RWPE2 (cell line): ENCODE results near the gene CCNQ.

Experiments used
- ATAC-seq: fragments of 200-7000 bp; cut with Tn5 transposase; 3 replicates; pipeline ENCODE4 v1.9.1; 2021; ENCODE audit warnings: low read depth
- DNase-seq: peaks from one replicate; pipeline ENCODE4 v3.0.0-alpha.2; 2020; ENCODE audit warnings: low spot score
- H3K27ac ChIP-seq: fragments of 450-650 bp; 2 replicates; pipeline ENCODE4 v1.5.1; 2017; ENCODE audit warnings: mild to moderate bottlenecking; ENCODE audit not compliant: poor library complexity, severe bottlenecking
- H3K27me3 ChIP-seq: fragments of 250-450 bp; sonication (Bioruptor Pico); 2 replicates; pipeline ENCODE4 v1.5.1; 2021; ENCODE audit warnings: mild to moderate bottlenecking, moderate library complexity; ENCODE audit not compliant: insufficient read depth, poor library complexity, severe bottlenecking
- H3K36me3 ChIP-seq: fragments of 250-450 bp; sonication (Bioruptor Pico); 2 replicates; pipeline ENCODE4 v1.5.1; 2020; ENCODE audit warnings: low read depth, mild to moderate bottlenecking, moderate library complexity
- H3K4me1 ChIP-seq: fragments of 250-450 bp; sonication (Bioruptor Pico); 2 replicates; pipeline ENCODE4 v1.5.1; 2021; ENCODE audit warnings: mild to moderate bottlenecking, moderate library complexity; ENCODE audit not compliant: insufficient read depth, poor library complexity, severe bottlenecking
- H3K4me3 ChIP-seq: fragments of 250-450 bp; sonication (Bioruptor Pico); 2 replicates; pipeline ENCODE4 v1.5.1; 2021; ENCODE audit warnings: mild to moderate bottlenecking, moderate library complexity; ENCODE audit not compliant: severe bottlenecking
- H3K9me3 ChIP-seq: fragments of 250-450 bp; sonication (Bioruptor Pico); 2 replicates; pipeline ENCODE4 v1.5.1; 2021; ENCODE audit warnings: mild to moderate bottlenecking, moderate library complexity; ENCODE audit not compliant: severe bottlenecking
- TF ChIP-seq, protein P1 (sequence below): fragments of 450-650 bp; IDR thresholded peaks from one replicate; pipeline ENCODE4 v1.5.1; 2017; ENCODE audit warnings: mild to moderate bottlenecking, moderate library complexity; ENCODE audit not compliant: poor library complexity, severe bottlenecking

The CCNQ gene

DNA sequence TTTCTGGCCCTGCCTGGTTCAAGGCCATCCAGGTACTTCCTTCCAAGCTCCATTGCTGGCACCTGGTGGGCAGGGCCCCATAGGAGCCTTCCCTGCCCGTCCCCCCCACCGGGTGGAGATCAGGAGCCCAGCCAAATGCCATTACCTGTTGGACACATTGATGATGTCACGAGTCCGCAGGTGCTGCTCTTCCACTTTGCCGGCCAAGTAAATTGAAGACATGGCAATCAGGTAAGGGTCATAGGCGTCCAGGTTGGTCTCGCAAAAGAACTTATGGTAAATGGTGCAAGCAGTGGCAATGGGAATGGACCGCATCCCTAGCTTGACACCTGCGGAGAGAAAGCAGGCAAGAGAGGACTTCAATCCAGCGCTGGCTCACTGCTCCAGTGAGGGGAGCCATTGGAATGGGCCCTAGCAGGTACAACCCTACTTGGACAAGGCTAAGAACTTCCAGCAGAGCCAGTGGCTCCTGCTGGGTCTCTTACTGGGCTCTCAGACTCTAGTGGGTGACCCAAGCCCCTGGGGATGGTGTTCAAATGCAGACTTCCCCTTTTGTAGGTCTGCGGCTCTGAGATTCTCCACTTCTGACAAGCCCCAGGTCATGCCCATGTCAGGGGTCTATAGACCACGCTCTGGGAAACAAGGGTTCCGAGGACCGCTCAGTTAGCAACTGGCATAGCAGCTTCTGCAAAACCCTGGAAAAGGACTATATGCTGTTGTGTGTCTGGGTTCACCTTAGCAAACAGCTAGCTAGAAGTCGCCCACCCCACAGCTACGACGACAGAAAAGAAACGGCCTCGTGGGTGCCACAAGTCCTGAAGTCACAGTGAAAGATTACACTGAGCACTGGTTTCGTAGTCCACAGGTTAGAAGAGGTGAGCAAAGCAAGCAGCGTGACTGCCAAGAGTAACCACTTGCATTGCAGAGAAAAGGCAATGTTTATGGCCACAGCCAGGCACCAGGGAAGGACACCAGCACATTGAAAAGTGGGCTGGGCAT, 2.8 kb downstream of the CCNQ start:
- Histone ChIP-seq H3K9me3 (no peaks in the 10 kb centered on the region), H3K27ac (no peak overlapping the region), H3K36me3 (no peaks in the 10 kb centered on the region; the same call in 1 of the 2 replicates), H3K27me3 (no peaks in the 10 kb centered on the region), H3K4me3 (no peak overlapping the region), H3K4me1 (no peaks in the 10 kb centered on the region)
- no peak for DNase-seq
- ATAC-seq = no peak
- TF ChIP-seq, protein P1, sequence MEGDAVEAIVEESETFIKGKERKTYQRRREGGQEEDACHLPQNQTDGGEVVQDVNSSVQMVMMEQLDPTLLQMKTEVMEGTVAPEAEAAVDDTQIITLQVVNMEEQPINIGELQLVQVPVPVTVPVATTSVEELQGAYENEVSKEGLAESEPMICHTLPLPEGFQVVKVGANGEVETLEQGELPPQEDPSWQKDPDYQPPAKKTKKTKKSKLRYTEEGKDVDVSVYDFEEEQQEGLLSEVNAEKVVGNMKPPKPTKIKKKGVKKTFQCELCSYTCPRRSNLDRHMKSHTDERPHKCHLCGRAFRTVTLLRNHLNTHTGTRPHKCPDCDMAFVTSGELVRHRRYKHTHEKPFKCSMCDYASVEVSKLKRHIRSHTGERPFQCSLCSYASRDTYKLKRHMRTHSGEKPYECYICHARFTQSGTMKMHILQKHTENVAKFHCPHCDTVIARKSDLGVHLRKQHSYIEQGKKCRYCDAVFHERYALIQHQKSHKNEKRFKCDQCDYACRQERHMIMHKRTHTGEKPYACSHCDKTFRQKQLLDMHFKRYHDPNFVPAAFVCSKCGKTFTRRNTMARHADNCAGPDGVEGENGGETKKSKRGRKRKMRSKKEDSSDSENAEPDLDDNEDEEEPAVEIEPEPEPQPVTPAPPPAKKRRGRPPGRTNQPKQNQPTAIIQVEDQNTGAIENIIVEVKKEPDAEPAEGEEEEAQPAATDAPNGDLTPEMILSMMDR = no peak

DNA sequence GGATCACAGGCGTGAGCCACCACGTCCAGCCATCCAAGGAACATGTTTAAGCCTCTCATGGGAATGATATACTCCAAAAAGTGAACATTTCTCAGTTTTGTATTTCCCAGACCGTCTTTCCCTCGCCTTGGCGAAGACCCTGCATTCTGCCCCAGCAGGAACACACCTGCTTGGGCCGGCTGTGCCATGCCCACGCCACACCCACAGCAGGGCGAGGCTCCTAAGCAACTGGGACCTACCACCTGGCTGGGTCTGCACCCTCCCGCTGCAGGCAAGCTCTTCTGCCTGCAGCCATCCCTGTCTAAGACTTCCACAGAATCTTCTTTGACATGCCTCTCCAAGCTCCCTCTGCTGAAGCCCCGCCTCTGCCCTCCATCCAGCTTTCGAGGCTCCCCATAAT, 3.6 kb downstream of the CCNQ start:
- H3K27me3 ChIP-seq = no peaks in the 10 kb centered on the region
- H3K4me1 ChIP-seq = no peaks in the 10 kb centered on the region
- DNase-seq (no peak), ATAC-seq (no peak)
- no peak overlapping the region for H3K4me3 ChIP-seq
- no peak overlapping the region for H3K27ac ChIP-seq
- H3K36me3 ChIP-seq = no peaks in the 10 kb centered on the region; the same call in 1 of the 2 replicates
- H3K9me3 ChIP-seq = no peaks in the 10 kb centered on the region
- TF ChIP-seq, protein P1 = no peak

DNA sequence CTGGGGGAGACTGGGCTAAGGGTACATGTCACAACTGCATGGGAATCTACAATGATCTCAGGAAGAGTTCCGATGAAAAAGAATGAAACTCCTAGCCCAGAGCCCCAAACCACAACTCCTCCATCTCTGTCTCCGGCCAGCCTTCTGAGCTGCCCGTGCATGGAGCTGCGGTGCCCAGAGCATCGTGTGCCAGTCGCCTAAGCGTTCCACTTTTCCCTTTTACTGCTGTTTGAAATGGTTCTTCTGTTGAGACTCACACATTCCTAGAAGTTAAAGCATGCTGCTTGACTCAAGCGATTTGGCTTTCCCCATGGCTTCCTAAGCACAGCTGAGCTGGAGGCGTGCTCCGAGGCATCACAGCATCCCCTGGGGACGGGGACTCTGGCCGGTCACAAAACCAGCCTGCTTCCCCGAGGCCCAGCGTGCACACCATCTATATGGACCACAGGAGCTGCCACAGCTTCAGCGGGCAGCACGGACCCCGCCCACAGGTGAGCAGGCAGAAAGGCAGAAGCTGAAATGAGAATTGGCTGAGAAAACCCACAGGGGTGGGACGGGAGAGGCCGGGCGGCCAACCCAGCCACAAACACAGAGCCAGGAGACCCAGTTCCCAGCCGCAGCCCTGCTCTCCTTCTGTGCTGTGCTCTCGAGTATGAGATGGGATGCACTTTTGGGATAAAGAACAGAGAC, 5.0 kb downstream of the CCNQ start:
- ATAC-seq = no peak
- H3K27me3 ChIP-seq = no peaks in the 10 kb centered on the region
- no peaks in the 10 kb centered on the region for H3K9me3 ChIP-seq
- H3K4me1 ChIP-seq = no peaks in the 10 kb centered on the region
- no peaks in the 10 kb centered on the region; the same call in 1 of the 2 replicates for H3K36me3 ChIP-seq
- no peak overlapping the region for H3K4me3 ChIP-seq
- TF ChIP-seq, protein P1 = no peak
- DNase-seq = no peak
- no peak overlapping the region for H3K27ac ChIP-seq

DNA sequence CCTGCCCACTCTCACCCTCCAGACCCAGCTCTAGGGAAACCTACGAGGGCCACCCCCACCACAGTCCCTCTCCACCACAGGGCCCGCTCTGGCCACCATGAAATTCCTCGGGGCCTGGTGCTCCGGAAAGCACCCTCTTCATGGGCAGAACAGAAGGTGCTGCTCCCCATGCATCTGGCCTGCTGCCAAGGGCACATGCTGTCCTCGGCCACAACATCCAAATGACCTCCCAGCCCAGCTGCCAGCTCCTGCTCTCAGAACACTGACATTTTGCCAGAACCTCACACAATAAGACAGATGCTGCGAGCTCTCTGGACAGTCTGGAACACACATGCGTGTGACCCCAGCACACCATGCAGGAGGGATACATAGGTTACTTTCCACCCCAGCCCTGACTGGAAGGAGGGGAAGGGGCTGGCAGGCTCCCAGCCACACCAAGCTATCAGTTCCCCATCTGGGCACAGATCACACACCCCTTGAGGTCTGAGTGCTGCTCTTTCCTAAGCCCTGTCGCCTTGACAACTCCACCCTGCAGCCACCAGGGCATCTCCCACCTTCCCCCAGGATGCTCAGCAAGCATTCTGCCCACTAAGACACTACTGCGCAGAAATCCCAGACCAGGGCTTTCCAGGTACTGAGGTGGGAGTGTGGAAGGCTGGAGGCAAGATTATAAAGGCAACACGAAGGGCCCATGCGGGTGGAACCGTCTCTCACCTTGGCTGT, 5.8 kb downstream of the CCNQ start:
- no peaks in the 10 kb centered on the region for H3K9me3 ChIP-seq
- no peaks in the 10 kb centered on the region for H3K4me1 ChIP-seq
- ATAC-seq (no peak), DNase-seq (peak; percentile 1)
- H3K4me3 ChIP-seq = no peak overlapping the region
- TF ChIP-seq, protein P1 = no peak
- no peaks in the 10 kb centered on the region; the same call in 1 of the 2 replicates for H3K36me3 ChIP-seq
- no peak overlapping the region for H3K27ac ChIP-seq
- no peaks in the 10 kb centered on the region for H3K27me3 ChIP-seq
